Measurements from ENCODE around the gene JHY. TPM values are rescaled to one million over a fixed set of nuclear protein-coding genes. Genes with fewer than 3 reads are reported as not detected.

JHY gene
- total RNA-seq, 2 donors from 2014 or later: 2.3 TPM

DNA sequence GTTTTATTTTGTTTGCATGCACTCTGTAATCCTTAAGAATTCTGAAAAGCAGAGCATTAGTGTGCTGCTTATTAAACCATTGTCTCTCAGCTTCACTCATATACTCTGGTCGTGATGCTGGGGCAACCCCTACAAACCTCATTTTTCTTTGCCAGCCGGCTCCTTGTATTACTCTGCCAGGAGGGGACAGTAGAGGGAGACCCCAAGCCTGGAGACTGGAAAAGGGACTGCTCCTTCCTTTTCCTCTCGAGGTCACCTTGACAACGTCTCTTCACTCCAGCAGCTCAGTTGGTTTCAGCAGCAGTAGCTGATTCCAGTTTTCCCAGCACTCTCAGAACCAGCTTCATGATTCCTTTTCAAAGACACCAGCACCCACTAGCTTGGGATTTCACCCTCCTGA, 2.8 kb upstream of the JHY start:
- peaks cover 0 to 4% (median 0%) of the 10 kb centered on the region in 3 donors for H3K9me3 ChIP-seq
- 19 to 29% methylated on average over 4 of the region's 4 CpGs for WGBS, 2 donors
- H3K4me1 ChIP-seq: peaks cover 5% of the 10 kb centered on the region
- ATAC-seq (no peak), DNase-seq (no peak)
- intact Hi-C loops (cut with DNase I): no loop called here
- H3K36me3 ChIP-seq (replicated peaks in 1 of 2; ENCODE audit: insufficient read depth in 1 of 2, low read depth in 2 of 2): no peaks in the 10 kb centered on the region
- TF ChIP-seq, protein P1, sequence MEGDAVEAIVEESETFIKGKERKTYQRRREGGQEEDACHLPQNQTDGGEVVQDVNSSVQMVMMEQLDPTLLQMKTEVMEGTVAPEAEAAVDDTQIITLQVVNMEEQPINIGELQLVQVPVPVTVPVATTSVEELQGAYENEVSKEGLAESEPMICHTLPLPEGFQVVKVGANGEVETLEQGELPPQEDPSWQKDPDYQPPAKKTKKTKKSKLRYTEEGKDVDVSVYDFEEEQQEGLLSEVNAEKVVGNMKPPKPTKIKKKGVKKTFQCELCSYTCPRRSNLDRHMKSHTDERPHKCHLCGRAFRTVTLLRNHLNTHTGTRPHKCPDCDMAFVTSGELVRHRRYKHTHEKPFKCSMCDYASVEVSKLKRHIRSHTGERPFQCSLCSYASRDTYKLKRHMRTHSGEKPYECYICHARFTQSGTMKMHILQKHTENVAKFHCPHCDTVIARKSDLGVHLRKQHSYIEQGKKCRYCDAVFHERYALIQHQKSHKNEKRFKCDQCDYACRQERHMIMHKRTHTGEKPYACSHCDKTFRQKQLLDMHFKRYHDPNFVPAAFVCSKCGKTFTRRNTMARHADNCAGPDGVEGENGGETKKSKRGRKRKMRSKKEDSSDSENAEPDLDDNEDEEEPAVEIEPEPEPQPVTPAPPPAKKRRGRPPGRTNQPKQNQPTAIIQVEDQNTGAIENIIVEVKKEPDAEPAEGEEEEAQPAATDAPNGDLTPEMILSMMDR (IDR thresholded peaks at IDR 0.05): no peak
- no peak for TF ChIP-seq POLR2A (IDR thresholded peaks at IDR 0.05)
- no peak overlapping the region for H3K4me3 ChIP-seq
- no peaks in the 10 kb centered on the region for H3K27me3 ChIP-seq
- no peak overlapping the region for H3K27ac ChIP-seq

DNA sequence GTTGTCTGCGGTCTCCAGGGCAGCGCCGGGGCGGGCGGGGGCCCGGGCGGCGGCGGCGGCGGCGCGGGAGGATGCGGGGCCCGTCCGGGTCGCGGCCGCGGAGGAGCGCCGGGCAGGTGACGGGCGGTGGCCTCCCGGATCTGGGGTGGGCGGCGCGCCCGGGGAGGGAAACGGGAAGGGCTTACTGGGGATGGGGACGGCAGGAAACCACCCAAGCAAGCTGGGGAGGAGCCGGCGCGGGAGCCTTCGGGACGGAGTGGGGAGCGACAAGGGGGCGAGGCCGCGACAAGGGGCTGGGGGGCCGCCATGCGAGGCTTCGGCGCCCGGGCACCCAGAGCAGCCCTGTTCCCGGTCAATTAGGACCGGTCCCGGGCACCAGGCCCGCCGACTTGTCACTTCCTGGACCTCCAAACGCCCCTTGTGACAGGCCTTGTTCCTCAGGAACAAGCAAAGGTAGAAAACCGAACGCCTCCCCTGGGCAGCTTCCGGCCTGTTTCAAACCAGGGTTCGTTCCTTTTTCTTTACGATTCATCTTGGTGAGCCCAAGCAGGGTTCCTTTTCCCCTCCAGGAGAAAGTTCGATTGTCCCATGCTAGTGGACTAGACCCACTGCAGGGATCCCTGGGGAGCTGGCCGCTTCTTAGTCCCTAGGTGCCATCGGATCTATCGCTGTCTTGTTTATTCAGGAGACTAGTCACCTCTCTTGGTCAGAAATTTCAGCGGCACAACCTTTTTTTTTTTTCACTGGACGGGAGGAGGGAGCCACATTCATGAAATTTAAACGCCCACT, 492 bp downstream of the JHY start:
- TF ChIP-seq, protein P1 (IDR thresholded peaks at IDR 0.05): no peak
- peak in 2 of 3 donors; percentile 41 to 56 for TF ChIP-seq POLR2A (IDR thresholded peaks at IDR 0.05)
- H3K36me3 ChIP-seq (replicated peaks in 1 of 2; ENCODE audit: insufficient read depth in 1 of 2, low read depth in 2 of 2): no peaks in the 10 kb centered on the region
- H3K4me3 ChIP-seq: peak overlapping the region; percentile 9 to 48
- peaks cover 5% of the 10 kb centered on the region for H3K4me1 ChIP-seq
- ATAC-seq (peak; percentile 79), DNase-seq (peak; percentile 48 to 65 (median 56))
- peaks cover 0 to 4% (median 0%) of the 10 kb centered on the region in 3 donors for H3K9me3 ChIP-seq
- peak overlapping the region; percentile 22 to 83 (median 73) for H3K27ac ChIP-seq
- no peaks in the 10 kb centered on the region for H3K27me3 ChIP-seq
- 0 to 1% methylated on average over 35 to 54 of the region's 63 CpGs for WGBS, 2 donors
- intact Hi-C loops (cut with DNase I): no loop called here

DNA sequence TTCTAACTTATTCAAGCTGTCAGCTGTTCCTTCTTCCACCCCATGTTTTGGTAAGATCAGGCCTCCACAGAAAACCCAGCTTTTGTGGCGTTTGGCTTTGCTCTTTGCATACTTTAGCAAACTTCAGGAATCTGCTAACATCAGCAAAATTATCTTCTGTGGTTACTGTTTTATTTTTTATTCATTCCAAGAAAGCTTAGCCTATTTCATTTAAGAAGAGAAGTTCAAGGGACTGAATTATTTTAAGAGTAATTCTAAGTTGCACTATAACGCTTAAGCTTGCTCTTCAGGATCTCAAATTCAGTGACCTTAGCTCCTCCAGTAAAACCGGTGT, 1.1 kb downstream of the JHY start:
- WGBS, 2 donors: 42 to 54% methylated on average over 3 of the region's 3 CpGs
- no peak for ATAC-seq
- no peaks in the 10 kb centered on the region for H3K36me3 ChIP-seq (replicated peaks in 1 of 2; ENCODE audit: insufficient read depth in 1 of 2, low read depth in 2 of 2)
- H3K27me3 ChIP-seq: no peaks in the 10 kb centered on the region
- peak overlapping the region in 1 of 2 donors; percentile 48 for H3K4me3 ChIP-seq
- intact Hi-C loops (cut with DNase I): no loop called here
- no peak for DNase-seq
- no peak for TF ChIP-seq POLR2A (IDR thresholded peaks at IDR 0.05)
- TF ChIP-seq, protein P1 (IDR thresholded peaks at IDR 0.05): no peak
- H3K9me3 ChIP-seq: peaks cover 0 to 4% (median 0%) of the 10 kb centered on the region in 3 donors
- H3K4me1 ChIP-seq: peaks cover 5% of the 10 kb centered on the region
- H3K27ac ChIP-seq: peak overlapping the region in 3 of 4 donors; percentile 67 to 83 (median 79)

DNA sequence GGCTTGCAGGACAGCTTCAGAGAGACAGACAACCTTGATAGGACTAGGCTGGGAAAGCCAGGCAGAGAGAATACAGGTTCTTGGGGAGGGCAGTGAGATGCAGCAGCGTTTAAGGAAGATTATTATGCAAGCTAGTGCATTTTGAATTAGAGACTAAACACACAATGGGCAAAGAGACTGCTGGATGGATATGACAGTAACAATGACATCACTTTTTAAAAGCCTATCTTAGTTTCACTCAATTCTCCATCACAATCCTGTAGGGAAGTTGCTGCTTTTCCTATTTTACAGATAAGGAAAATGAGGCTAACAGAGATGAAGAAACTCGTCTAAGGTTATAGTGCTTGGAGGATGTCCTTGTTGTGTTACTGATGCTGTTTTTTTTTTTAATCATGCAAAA, 5.6 kb downstream of the JHY start:
- Histone ChIP-seq H3K9me3 (no peaks in the 10 kb centered on the region), H3K4me3 (no peak overlapping the region), H3K4me1 (peaks cover 5% of the 10 kb centered on the region), H3K27ac (no peak overlapping the region), H3K36me3 (replicated peaks in 1 of 2; ENCODE audit: insufficient read depth in 1 of 2, low read depth in 2 of 2) (no peaks in the 10 kb centered on the region), H3K27me3 (no peaks in the 10 kb centered on the region)
- DNase-seq: no peak
- no peak for TF ChIP-seq POLR2A (IDR thresholded peaks at IDR 0.05)
- TF ChIP-seq, protein P1 (IDR thresholded peaks at IDR 0.05): no peak
- intact Hi-C loops (cut with DNase I): no loop called here
- no peak for ATAC-seq
- 73 to 82% methylated on average over 2 of the region's 2 CpGs for whole genome bisulfite sequencing, 2 donors

DNA sequence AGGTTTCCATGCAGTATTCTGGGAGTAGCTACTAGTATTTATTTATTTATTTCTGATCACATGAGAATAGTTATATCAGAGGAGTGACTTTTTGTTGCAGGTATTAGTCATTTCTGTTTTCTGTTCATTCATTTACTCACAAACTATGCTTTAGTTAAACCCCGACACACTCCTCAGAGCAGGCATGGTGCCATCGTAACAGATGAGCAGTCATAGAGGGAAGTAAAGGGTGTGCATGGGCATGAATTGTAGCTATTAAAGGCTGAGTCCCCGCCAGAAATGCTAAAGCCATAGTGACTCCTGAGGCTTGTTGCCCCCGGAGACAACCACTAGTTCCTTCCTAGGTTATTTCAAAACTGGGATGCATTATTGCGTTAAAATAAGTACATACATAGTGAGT, 10.6 kb downstream of the JHY start:
- H3K9me3 ChIP-seq: no peaks in the 10 kb centered on the region
- DNase-seq: no peak
- no peaks in the 10 kb centered on the region for H3K4me1 ChIP-seq
- no peak overlapping the region for H3K27ac ChIP-seq
- intact Hi-C loops (cut with DNase I): no loop called here
- no peak overlapping the region for H3K4me3 ChIP-seq
- TF ChIP-seq POLR2A (IDR thresholded peaks at IDR 0.05): no peak
- TF ChIP-seq, protein P1 (IDR thresholded peaks at IDR 0.05): no peak
- H3K36me3 ChIP-seq (replicated peaks in 1 of 2; ENCODE audit: insufficient read depth in 1 of 2, low read depth in 2 of 2): no peaks in the 10 kb centered on the region
- ATAC-seq: no peak
- H3K27me3 ChIP-seq: no peaks in the 10 kb centered on the region
- WGBS, 2 donors: 74 to 85% methylated on average over 5 of the region's 5 CpGs
